B cell (primary cell): ENCODE data around the gene CCDC194. TPM values are rescaled to one million over a fixed set of nuclear protein-coding genes. Genes with fewer than 3 reads are reported as not detected.

Experiments
- ATAC-seq: fragments of 200-7000 bp; cut with Tn5 transposase; one replicate; pipeline ENCODE4 v1.10.0; 2021; ENCODE audit warnings: low read depth, mild to moderate bottlenecking, moderate number of reproducible peaks, moderate library complexity
- CTCF ChIA-PET: fragments of 350-600 bp; sonication (Branson Sonifier 250); formaldehyde crosslinking; loops from one replicate; lab custom pipeline; 2021; ENCODE audit warnings: antibody characterized with exemption, inconsistent platforms; lab: Charles Lee
- POLR2A ChIA-PET: fragments of 350-600 bp; sonication (Branson Sonifier 250); formaldehyde crosslinking; loops from one replicate; lab custom pipeline; 2021; ENCODE audit warnings: antibody characterized with exemption; lab: Charles Lee
- DNase-seq: peaks from one replicate; pipeline ENCODE4 v3.0.0; 2013
- H2AFZ ChIP-seq: 2 replicates; pipeline ENCODE4 v1.6.1; 2012; ENCODE audit warnings: mild to moderate bottlenecking, low read depth, low read length; ENCODE audit not compliant: insufficient read depth, poor library complexity, severe bottlenecking
- H3K27ac ChIP-seq, 2 donors: 1 replicate in 1 of 2; 2 replicates in 1 of 2; pipeline ENCODE4 v1.5.1; 2012 to 2013; ENCODE audit warnings: low read length in 2 of 2, mild to moderate bottlenecking in 2 of 2, moderate library complexity in 1 of 2
- H3K27me3 ChIP-seq, 4 experiments: fragments of 200-600 bp in 1 of 4; sonication (generic) in 1 of 4; replicated peaks in 1 of 4; 1 replicate in 2 of 4; 2 replicates in 2 of 4; pipeline versions ENCODE4 v1.6.1 to v1.7.0; 2013 to 2016; ENCODE audit warnings: low read length in 3 of 4, mild to moderate bottlenecking in 2 of 4, mixed read lengths in 1 of 4, moderate library complexity in 1 of 4; ENCODE audit not compliant: insufficient read depth in 4 of 4, control insufficient read depth in 3 of 4; ENCODE audit errors: control extremely low read depth in 1 of 4
- H3K36me3 ChIP-seq, 2 experiments: replicated peaks in 1 of 2; 1 replicate in 1 of 2; 2 replicates in 1 of 2; pipeline versions ENCODE4 v1.6.1 to v1.7.1; 2013; ENCODE audit warnings: low read length in 1 of 2; ENCODE audit not compliant: insufficient read depth in 2 of 2, control insufficient read depth in 1 of 2; ENCODE audit errors: control extremely low read depth in 1 of 2, extremely low read depth in 1 of 2
- H3K4me1 ChIP-seq, 2 donors: fragments of 200-600 bp in 1 of 2; sonication (generic) in 1 of 2; 1 replicate in 1 of 2; 2 replicates in 1 of 2; pipeline versions ENCODE4 v1.5.1 to v1.6.1; 2013 to 2017; ENCODE audit warnings: low read length in 2 of 2; ENCODE audit not compliant: control insufficient read depth in 2 of 2, insufficient read depth in 2 of 2
- H3K4me2 ChIP-seq: replicated peaks from 2 replicates; pipeline ENCODE3; 2012; ENCODE audit warnings: mild to moderate bottlenecking, low read depth, low read length; ENCODE audit not compliant: poor library complexity, severe bottlenecking
- H3K4me3 ChIP-seq, 5 experiments: fragments of 200-600 bp in 1 of 5; sonication (generic) in 1 of 5; 1 replicate in 3 of 5; 2 replicates in 2 of 5; pipeline versions ENCODE4 v1.5.1 to v1.7.0; 2011 to 2016; ENCODE audit warnings: low read length in 4 of 5, mild to moderate bottlenecking in 4 of 5, low read depth in 2 of 5, control low read depth in 1 of 5, moderate library complexity in 1 of 5; ENCODE audit not compliant: insufficient read depth in 1 of 5; ENCODE audit errors: control extremely low read depth in 1 of 5, extremely low read depth in 1 of 5
- H3K79me2 ChIP-seq: fragments of 200-600 bp; sonication (generic); one replicate; pipeline ENCODE4 v1.6.0; 2016; ENCODE audit warnings: low read length; ENCODE audit not compliant: control insufficient read depth, insufficient read depth
- H3K9ac ChIP-seq: fragments of 200-600 bp; sonication (generic); 2 replicates; pipeline ENCODE4 v1.6.1; 2017; ENCODE audit warnings: mild to moderate bottlenecking, low read length, moderate library complexity
- H3K9me3 ChIP-seq, 3 donors: one replicate each; pipeline versions ENCODE4 v1.6.1 to v1.7.1; 2013; ENCODE audit warnings: low read length in 2 of 3; ENCODE audit not compliant: control insufficient read depth in 2 of 3, insufficient read depth in 1 of 3; ENCODE audit errors: control extremely low read depth in 1 of 3
- H4K20me1 ChIP-seq: 2 replicates; pipeline ENCODE4 v1.6.0; 2012; ENCODE audit warnings: mild to moderate bottlenecking, low read length; ENCODE audit not compliant: insufficient read depth, control insufficient read depth, poor library complexity, severe bottlenecking
- H3K27ac Mint-ChIP-seq: one replicate; pipeline ENCODE4 v1.8.0; 2021; ENCODE audit warnings: mixed read lengths
- H3K27me3 Mint-ChIP-seq: one replicate; pipeline ENCODE4 v1.8.0; 2021; ENCODE audit warnings: mixed read lengths
- H3K4me1 Mint-ChIP-seq: one replicate; pipeline ENCODE4 v1.8.0; 2021; ENCODE audit warnings: mixed read lengths
- H3K4me3 Mint-ChIP-seq: one replicate; pipeline ENCODE4 v1.8.0; 2021; ENCODE audit warnings: mixed read lengths
- H3K9me3 Mint-ChIP-seq: one replicate; pipeline ENCODE4 v1.8.0; 2022; ENCODE audit warnings: mixed read lengths; ENCODE audit not compliant: insufficient read depth
- EZH2 ChIP-seq: IDR thresholded peaks from 2 replicates; pipeline ENCODE4 v1.6.1; 2012; ENCODE audit warnings: borderline replicate concordance, low read depth, mild to moderate bottlenecking, moderate library complexity, low read length; ENCODE audit not compliant: insufficient read depth, poor library complexity, severe bottlenecking
- WGBS: methylation state at CpG from one replicate; pipeline ENCODE4 v1.1.5; 2013; ENCODE audit warnings: missing lambda C conversion rate; ENCODE audit not compliant: insufficient coverage; 5-methylcytosine and 5-hydroxymethylcytosine counted together
- intact Hi-C: fragments of 100-400 bp; cut with micrococcal nuclease; formaldehyde crosslinking; loops from one replicate; pipeline ENCODE4 v1.10.0; 2022
- polyA plus RNA-seq: library from polyadenylated mRNA; depleted of rRNA; stranded (reverse); fragments of >200 nt; gene quantifications from 2 replicates; pipeline ENCODE4 v1.2.3, GENCODE V29; 2012
- total RNA-seq, 2 donors: library from RNA; stranded (reverse); fragments of 120-200 nt in 1 of 2; gene quantifications; 1 replicate in 1 of 2; 2 replicates in 1 of 2; pipeline versions ENCODE4 v1.2.3 to v1.2.4, GENCODE V29; 2013 to 2022
- TF ChIP-seq, protein P1 (sequence below): fragments of 200-600 bp; IDR thresholded peaks from one replicate; pipeline ENCODE4 v1.8.0; 2022; ENCODE audit warnings: antibody characterized with exemption, mild to moderate bottlenecking

Gene CCDC194
- total and polyA plus RNA-seq, 2 donors (not counting 1 experiment from before 2014, with no cell fraction given) = 1.4 to 3.4 TPM

GRCh38 chr19:17347361-17347760 is 46.6 kb downstream of the CCDC194 start:
- 60% methylated on average over 1 of the region's 6 CpGs for WGBS
- Histone ChIP-seq H3K4me1 (peaks cover 5 to 6% of the 10 kb centered on the region in 2 donors), H3K4me3 (no peak overlapping the region), H3K27ac (no peak overlapping the region), H3K4me2 (no peak overlapping the region), H3K79me2 (no peaks in the 10 kb centered on the region), H4K20me1 (no peaks in the 10 kb centered on the region), H3K36me3 (no peaks in the 10 kb centered on the region), H3K9ac (no peak overlapping the region), H2AFZ (no peak overlapping the region), H3K9me3 (no peaks in the 10 kb centered on the region), H3K27me3 (peaks cover 0 to 42% (median 15%) of the 10 kb centered on the region in 4 experiments)
- H3K4me3 Mint-ChIP-seq = no peak overlapping the region
- ChIA-PET CTCF (interaction anchor here (0.7 to 8.2 kb wide), 9 partner anchors 11 to 119 kb away, joined by 3 to 109 read pairs (median 4); partner anchors contain the start of gene DDA1), POLR2A (interaction anchor here (0.5 kb wide), 1 partner anchor 36 kb away, joined by 4 read pairs; no protein-coding TSS in a partner anchor)
- H3K4me1 Mint-ChIP-seq = peaks cover 6% of the 10 kb centered on the region
- DNase-seq (no peak), ATAC-seq (no peak)
- no peaks in the 10 kb centered on the region for H3K9me3 Mint-ChIP-seq
- intact Hi-C loops = no loop called here
- TF ChIP-seq, protein P1, sequence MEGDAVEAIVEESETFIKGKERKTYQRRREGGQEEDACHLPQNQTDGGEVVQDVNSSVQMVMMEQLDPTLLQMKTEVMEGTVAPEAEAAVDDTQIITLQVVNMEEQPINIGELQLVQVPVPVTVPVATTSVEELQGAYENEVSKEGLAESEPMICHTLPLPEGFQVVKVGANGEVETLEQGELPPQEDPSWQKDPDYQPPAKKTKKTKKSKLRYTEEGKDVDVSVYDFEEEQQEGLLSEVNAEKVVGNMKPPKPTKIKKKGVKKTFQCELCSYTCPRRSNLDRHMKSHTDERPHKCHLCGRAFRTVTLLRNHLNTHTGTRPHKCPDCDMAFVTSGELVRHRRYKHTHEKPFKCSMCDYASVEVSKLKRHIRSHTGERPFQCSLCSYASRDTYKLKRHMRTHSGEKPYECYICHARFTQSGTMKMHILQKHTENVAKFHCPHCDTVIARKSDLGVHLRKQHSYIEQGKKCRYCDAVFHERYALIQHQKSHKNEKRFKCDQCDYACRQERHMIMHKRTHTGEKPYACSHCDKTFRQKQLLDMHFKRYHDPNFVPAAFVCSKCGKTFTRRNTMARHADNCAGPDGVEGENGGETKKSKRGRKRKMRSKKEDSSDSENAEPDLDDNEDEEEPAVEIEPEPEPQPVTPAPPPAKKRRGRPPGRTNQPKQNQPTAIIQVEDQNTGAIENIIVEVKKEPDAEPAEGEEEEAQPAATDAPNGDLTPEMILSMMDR = no peak
- peaks cover 34% of the 10 kb centered on the region for H3K27me3 Mint-ChIP-seq
- H3K27ac Mint-ChIP-seq = no peak overlapping the region

GRCh38 chr19:17346109-17346671 is 47.8 kb downstream of the CCDC194 start:
- TF ChIP-seq, protein P1 = peak; percentile 93
- TF ChIP-seq EZH2 = no peak
- Histone ChIP-seq H3K4me3 (no peak overlapping the region), H3K79me2 (no peaks in the 10 kb centered on the region), H3K27me3 (peaks cover 0 to 32% (median 12%) of the 10 kb centered on the region in 4 experiments), H4K20me1 (no peaks in the 10 kb centered on the region), H3K9ac (no peak overlapping the region), H2AFZ (no peak overlapping the region), H3K9me3 (no peaks in the 10 kb centered on the region), H3K27ac (no peak overlapping the region), H3K36me3 (no peaks in the 10 kb centered on the region), H3K4me2 (peak overlapping the region; percentile 42), H3K4me1 (peaks cover 5 to 6% of the 10 kb centered on the region in 2 donors)
- Mint-ChIP-seq H3K27me3 (peaks cover 26% of the 10 kb centered on the region), H3K9me3 (no peaks in the 10 kb centered on the region), H3K27ac (no peak overlapping the region), H3K4me3 (no peak overlapping the region), H3K4me1 (peaks cover 6% of the 10 kb centered on the region)
- DNase-seq = peak; percentile 84
- peak; percentile 98 for ATAC-seq
- CTCF ChIA-PET = interaction anchor here (0.7 to 8.2 kb wide), 12 partner anchors 10 to 122 kb away, joined by 3 to 109 read pairs (median 4); partner anchors contain the start of gene ANO8
- 19% methylated on average over 22 of the region's 24 CpGs for WGBS
- POLR2A ChIA-PET = no interaction called here
- intact Hi-C loops = loop anchor here (1.0 kb wide), 3 partner anchors 40 to 120 kb away; no protein-coding TSS in a partner anchor
